ENCODE data around the gene JAML.

- TF ChIP-seq CTCF (IDR thresholded peaks at IDR 0.05) = no peak
- no peak for TF ChIP-seq POLR2A (IDR thresholded peaks at IDR 0.05)
Measured at GRCh38 chr11:118223992-118224391, 819 bp downstream of the JAML start.
